PC-9 (cell line): Measurements from ENCODE around the gene IPO4.

Experiments used
- CTCF ChIP-seq: fragments of 200-600 bp; sonication (generic); conservative IDR thresholded peaks from 2 replicates; pipeline ENCODE4 v1.6.1; 2017; ENCODE audit warnings: mixed run types, antibody characterized with exemption, mild to moderate bottlenecking, moderate library complexity
- EZH2 ChIP-seq: fragments of 200-600 bp; sonication (generic); IDR thresholded peaks from 2 replicates; pipeline ENCODE4 v1.8.0; 2017; ENCODE audit warnings: antibody characterized with exemption, low read depth

- TF ChIP-seq CTCF (no peak), EZH2 (no peak)
Measured at GRCh38 chr14:24213866-24214662, 25.4 kb upstream of the IPO4 start.
